GM23338 (cell line): ENCODE data around the gene PPP1R12A. TPM values are rescaled to one million over a fixed set of nuclear protein-coding genes. Genes with fewer than 3 reads are reported as not detected.

Source experiments
- ATAC-seq: fragments of 200-7000 bp; cut with Tn5 transposase; 3 replicates; pipeline ENCODE4 v1.9.1; 2020
- DNase-seq: peaks from one replicate; pipeline ENCODE4 v3.0.0-alpha.2; 2015; ENCODE audit warnings: low spot score
- H2AFZ ChIP-seq: fragments of 200-600 bp; sonication (generic); 2 replicates; pipeline ENCODE4 v1.8.0; 2016; ENCODE audit warnings: antibody characterized with exemption, mild to moderate bottlenecking, moderate library complexity
- H3F3A ChIP-seq: fragments of 200-600 bp; sonication (generic); replicated peaks from 2 replicates; pipeline ENCODE4 v1.8.0; 2017; ENCODE audit warnings: antibody characterized with exemption, mixed run types, low read depth
- H3K27ac ChIP-seq: fragments of 200-600 bp; sonication (generic); 2 replicates; pipeline ENCODE4 v1.6.1; 2016; ENCODE audit warnings: low read depth
- H3K27me3 ChIP-seq: fragments of 200-600 bp; sonication (generic); 2 replicates; pipeline ENCODE4 v1.8.0; 2016; ENCODE audit warnings: mild to moderate bottlenecking, mixed run types, moderate library complexity; ENCODE audit not compliant: insufficient read depth
- H3K36me3 ChIP-seq: fragments of 200-600 bp; sonication (generic); 2 replicates; pipeline ENCODE4 v1.8.0; 2016; ENCODE audit warnings: mild to moderate bottlenecking; ENCODE audit not compliant: insufficient read depth
- H3K4me1 ChIP-seq: fragments of 200-600 bp; sonication (generic); 2 replicates; pipeline ENCODE4 v1.8.0; 2016; ENCODE audit warnings: mild to moderate bottlenecking, moderate library complexity; ENCODE audit not compliant: insufficient read depth
- H3K4me2 ChIP-seq: fragments of 200-600 bp; sonication (generic); 2 replicates; pipeline ENCODE4 v1.7.1; 2017; ENCODE audit warnings: mixed run types
- H3K4me3 ChIP-seq: fragments of 200-600 bp; sonication (generic); 2 replicates; pipeline ENCODE4 v1.6.1; 2016; ENCODE audit warnings: mixed run types
- H3K79me2 ChIP-seq: fragments of 200-600 bp; sonication (generic); replicated peaks from 2 replicates; pipeline ENCODE4 v1.8.0; 2017; ENCODE audit warnings: mild to moderate bottlenecking; ENCODE audit not compliant: insufficient read depth
- H3K9me2 ChIP-seq: fragments of 200-600 bp; sonication (generic); 2 replicates; pipeline ENCODE4 v1.8.0; 2017; ENCODE audit not compliant: insufficient read depth
- H4K20me1 ChIP-seq: fragments of 200-600 bp; sonication (generic); replicated peaks from 2 replicates; pipeline ENCODE4 v1.8.0; 2017; ENCODE audit warnings: mild to moderate bottlenecking; ENCODE audit not compliant: insufficient read depth
- H3K27ac Mint-ChIP-seq: 2 replicates; pipeline ENCODE4 v1.8.0; 2020; ENCODE audit warnings: inconsistent platforms, mild to moderate bottlenecking, moderate library complexity, mixed read lengths
- H3K27me3 Mint-ChIP-seq: 3 replicates; pipeline ENCODE4 v1.8.0; 2022; ENCODE audit warnings: low read depth, mild to moderate bottlenecking, moderate library complexity, mixed read lengths, inconsistent platforms; ENCODE audit not compliant: insufficient read depth, poor library complexity
- H3K36me3 Mint-ChIP-seq: 3 replicates; pipeline ENCODE4 v1.8.0; 2021; ENCODE audit warnings: low read depth, mild to moderate bottlenecking, inconsistent platforms, moderate library complexity, mixed read lengths
- H3K4me1 Mint-ChIP-seq: 3 replicates; pipeline ENCODE4 v1.8.0; 2020; ENCODE audit warnings: mild to moderate bottlenecking, inconsistent platforms, mixed read lengths
- H3K4me3 Mint-ChIP-seq: 3 replicates; pipeline ENCODE4 v1.8.0; 2021; ENCODE audit warnings: moderate library complexity, mild to moderate bottlenecking, inconsistent platforms, mixed read lengths
- H3K9me3 Mint-ChIP-seq: 3 replicates; pipeline ENCODE4 v1.8.0; 2020; ENCODE audit warnings: moderate library complexity, mild to moderate bottlenecking, inconsistent platforms, mixed read lengths
- EZH2 ChIP-seq: fragments of 200-600 bp; sonication (generic); IDR thresholded peaks from one replicate; pipeline ENCODE4 v1.8.0; 2017; ENCODE audit warnings: antibody characterized with exemption, mild to moderate bottlenecking, low read depth; ENCODE audit not compliant: unreplicated experiment
- JUNB ChIP-seq: IDR thresholded peaks from one replicate; pipeline ENCODE4 v1.6.1; 2016; ENCODE audit warnings: antibody characterized with exemption; ENCODE audit not compliant: unreplicated experiment
- NANOG ChIP-seq: IDR thresholded peaks from 2 replicates; pipeline ENCODE4 v1.6.1; 2016; ENCODE audit warnings: antibody characterized with exemption, borderline replicate concordance
- POLR2AphosphoS5 ChIP-seq: IDR thresholded peaks from 2 replicates; pipeline ENCODE4 v1.6.1; 2016; ENCODE audit warnings: antibody characterized with exemption, low read depth
- REST ChIP-seq: IDR thresholded peaks from one replicate; pipeline ENCODE4 v1.6.1; 2018; ENCODE audit warnings: antibody characterized with exemption; ENCODE audit not compliant: unreplicated experiment
- STAT1 ChIP-seq: IDR thresholded peaks from one replicate; pipeline ENCODE4 v1.6.1; 2016; ENCODE audit warnings: antibody characterized with exemption; ENCODE audit not compliant: unreplicated experiment
- ZNF114 ChIP-seq: fragments of 250-450 bp; sonication (Bioruptor Pico); IDR thresholded peaks from 2 replicates; pipeline ENCODE4 v1.5.0; 2020; ENCODE audit warnings: mild to moderate bottlenecking, moderate library complexity
- ZNF331 ChIP-seq: fragments of 250-450 bp; sonication (Bioruptor Pico); IDR thresholded peaks from 2 replicates; pipeline ENCODE4 v1.5.0; 2020; ENCODE audit warnings: low read depth, mild to moderate bottlenecking, moderate library complexity
- polyA plus RNA-seq: library from polyadenylated mRNA; unstranded; fragments of >200 nt; fragmentation: Nextera tagmentation; extraction: Ambion mirVana; gene quantifications from 2 replicates; pipeline ENCODE4 v1.2.1, GENCODE V29; 2016
- total RNA-seq: library from RNA; depleted of rRNA; stranded (reverse); fragments of >200 nt; shearing (Covaris generic); gene quantifications from 2 replicates; pipeline ENCODE4 v1.2.3, GENCODE V29; 2014
- TF ChIP-seq, protein P1 (sequence below): IDR thresholded peaks from 2 replicates; pipeline ENCODE4 v1.6.1; 2016; ENCODE audit warnings: antibody characterized with exemption
- TF ChIP-seq, protein P2 (sequence below), 2 experiments: fragments of 200-600 bp in 1 of 2; sonication (generic) in 1 of 2; conservative IDR thresholded peaks; 2 replicates each; pipeline versions ENCODE4 v1.5.1 to v1.6.1; 2016 to 2017; ENCODE audit warnings: antibody characterized with exemption in 2 of 2, low read depth in 2 of 2, mild to moderate bottlenecking in 2 of 2, moderate library complexity in 1 of 2

PPP1R12A gene
- total and polyA plus RNA-seq, 2 experiments from 2014 or later = 91.6 to 146 TPM

GRCh38 chr12:79929065-79929464, 5.8 kb downstream of the PPP1R12A start (continued):
- no peak for TF ChIP-seq REST

DNA sequence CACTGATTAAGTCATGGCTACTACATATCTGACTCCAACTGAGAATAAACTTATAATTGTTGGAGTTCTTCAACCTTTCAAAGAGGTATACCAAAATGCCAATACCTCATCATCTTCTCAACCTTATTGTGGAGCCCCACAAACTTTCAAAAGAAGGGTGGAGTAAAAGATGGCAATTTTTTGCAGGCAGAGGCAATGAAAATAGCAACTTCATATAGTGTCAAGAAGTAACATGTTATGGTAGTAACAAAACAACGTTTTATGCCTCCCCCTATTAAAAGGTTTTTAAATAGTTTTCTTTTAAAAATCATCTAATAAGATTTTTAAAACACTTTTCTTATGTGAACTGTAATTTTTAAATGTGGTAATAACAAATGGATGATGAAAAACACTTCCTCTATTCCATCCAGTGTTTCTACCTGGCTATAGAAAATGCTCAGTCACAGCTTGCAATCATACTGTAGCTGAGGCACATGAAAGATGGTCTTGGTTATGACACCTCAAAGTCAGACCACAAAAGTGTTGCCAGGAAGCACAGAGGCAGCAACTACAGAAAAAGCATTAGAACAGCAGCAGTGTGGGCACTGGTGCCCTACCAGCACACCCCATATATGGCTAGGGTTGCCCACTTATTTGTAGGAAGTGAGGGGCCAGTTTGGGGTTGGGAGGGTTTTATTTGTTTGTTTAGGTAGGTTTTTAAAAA, 7.0 kb downstream of the PPP1R12A start:
- H3K27me3 Mint-ChIP-seq = no peaks in the 10 kb centered on the region
- no peak for DNase-seq

More for the DNA sequence above, 7.0 kb downstream of the PPP1R12A start:
- no peaks in the 10 kb centered on the region for H3K9me2 ChIP-seq
- H3K79me2 ChIP-seq = peaks cover 100% of the 10 kb centered on the region
- no peak overlapping the region for H3K4me3 ChIP-seq
- no peaks in the 10 kb centered on the region for H3F3A ChIP-seq
- TF ChIP-seq ZNF114 (CRISPR knock-in tag) (no peak), ZNF331 (CRISPR knock-in tag) (no peak), NANOG (no peak), STAT1 (no peak), POLR2AphosphoS5 (no peak), JUNB (no peak), EZH2 (no peak)
- TF ChIP-seq, protein P1, sequence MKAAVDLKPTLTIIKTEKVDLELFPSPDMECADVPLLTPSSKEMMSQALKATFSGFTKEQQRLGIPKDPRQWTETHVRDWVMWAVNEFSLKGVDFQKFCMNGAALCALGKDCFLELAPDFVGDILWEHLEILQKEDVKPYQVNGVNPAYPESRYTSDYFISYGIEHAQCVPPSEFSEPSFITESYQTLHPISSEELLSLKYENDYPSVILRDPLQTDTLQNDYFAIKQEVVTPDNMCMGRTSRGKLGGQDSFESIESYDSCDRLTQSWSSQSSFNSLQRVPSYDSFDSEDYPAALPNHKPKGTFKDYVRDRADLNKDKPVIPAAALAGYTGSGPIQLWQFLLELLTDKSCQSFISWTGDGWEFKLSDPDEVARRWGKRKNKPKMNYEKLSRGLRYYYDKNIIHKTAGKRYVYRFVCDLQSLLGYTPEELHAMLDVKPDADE = no peak
- TF ChIP-seq, protein P2, sequence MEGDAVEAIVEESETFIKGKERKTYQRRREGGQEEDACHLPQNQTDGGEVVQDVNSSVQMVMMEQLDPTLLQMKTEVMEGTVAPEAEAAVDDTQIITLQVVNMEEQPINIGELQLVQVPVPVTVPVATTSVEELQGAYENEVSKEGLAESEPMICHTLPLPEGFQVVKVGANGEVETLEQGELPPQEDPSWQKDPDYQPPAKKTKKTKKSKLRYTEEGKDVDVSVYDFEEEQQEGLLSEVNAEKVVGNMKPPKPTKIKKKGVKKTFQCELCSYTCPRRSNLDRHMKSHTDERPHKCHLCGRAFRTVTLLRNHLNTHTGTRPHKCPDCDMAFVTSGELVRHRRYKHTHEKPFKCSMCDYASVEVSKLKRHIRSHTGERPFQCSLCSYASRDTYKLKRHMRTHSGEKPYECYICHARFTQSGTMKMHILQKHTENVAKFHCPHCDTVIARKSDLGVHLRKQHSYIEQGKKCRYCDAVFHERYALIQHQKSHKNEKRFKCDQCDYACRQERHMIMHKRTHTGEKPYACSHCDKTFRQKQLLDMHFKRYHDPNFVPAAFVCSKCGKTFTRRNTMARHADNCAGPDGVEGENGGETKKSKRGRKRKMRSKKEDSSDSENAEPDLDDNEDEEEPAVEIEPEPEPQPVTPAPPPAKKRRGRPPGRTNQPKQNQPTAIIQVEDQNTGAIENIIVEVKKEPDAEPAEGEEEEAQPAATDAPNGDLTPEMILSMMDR (conservative IDR thresholded peaks at IDR 0.05; ENCODE audit: low read depth in 2 of 2) = no peak
- Mint-ChIP-seq H3K4me3 (no peak overlapping the region), H3K9me3 (no peaks in the 10 kb centered on the region), H3K4me1 (peaks cover 22% of the 10 kb centered on the region), H3K27ac (peak overlapping the region; percentile 32; the same call in 1 of the 2 replicates), H3K36me3 (no peaks in the 10 kb centered on the region)
- no peaks in the 10 kb centered on the region for H3K27me3 ChIP-seq
- ATAC-seq = no peak
- no peak overlapping the region for H3K4me2 ChIP-seq
- H2AFZ ChIP-seq = no peak overlapping the region
- no peaks in the 10 kb centered on the region for H3K36me3 ChIP-seq
- H3K27ac ChIP-seq = no peak overlapping the region
- peaks cover 25% of the 10 kb centered on the region for H4K20me1 ChIP-seq
- H3K4me1 ChIP-seq = peaks cover 32% of the 10 kb centered on the region
